Measurements from ENCODE around the gene DENND1C.
"Not testable (repeated sequence)": the region's sequence is repeated elsewhere in the genome, so short reads cannot be mapped to it uniquely, and the experiment has no call there.

DENND1C gene

GRCh38 chr19:6481541-6482342 is at the start of gene DENND1C:
Gene DENND1C (minus strand): TSS chr19:6481787. CDS start chr19:6481695, 92 bp downstream.
- DNase-seq: no peak

- peak; percentile 33 to 35 for DNase-seq
These were observed 49.0 kb upstream of the DENND1C start, which contains the start of gene TNFSF9 for GRCh38 chr19:6530386-6531162. Gene TNFSF9 (plus strand): TSS chr19:6531026. CDS start chr19:6531037, 11 bp downstream.

GRCh38 chr19:6529937-6530385 is 48.4 kb upstream of the DENND1C start:
- DNase-seq: no peak

GRCh38 chr19:6529351-6529750 is 47.8 kb upstream of the DENND1C start:
- DNase-seq: no peak

- no peak for DNase-seq
These were observed 47.0 kb upstream of the DENND1C start for GRCh38 chr19:6528544-6529121.

- DNase-seq: no peak
These were observed 46.4 kb upstream of the DENND1C start for GRCh38 chr19:6527893-6528543.

GRCh38 chr19:6524311-6524710 is 42.7 kb upstream of the DENND1C start:
- DNase-seq: no peak

GRCh38 chr19:6522712-6523111 is 41.1 kb upstream of the DENND1C start:
- DNase-seq: no peak

- DNase-seq: no peak
These were observed 40.4 kb upstream of the DENND1C start for GRCh38 chr19:6521718-6522646.

- no peak for DNase-seq
These were observed 37.7 kb upstream of the DENND1C start for GRCh38 chr19:6519289-6519688.

GRCh38 chr19:6518145-6518911 is 36.7 kb upstream of the DENND1C start:
- DNase-seq: no peak

GRCh38 chr19:6516659-6517291 is 35.2 kb upstream of the DENND1C start:
- DNase-seq: peak; percentile 70 to 71

GRCh38 chr19:6516018-6516658 is 34.6 kb upstream of the DENND1C start:
- peak; percentile 72 to 83 for DNase-seq

- no peak for DNase-seq
These were observed 33.4 kb upstream of the DENND1C start for GRCh38 chr19:6514926-6515544.

GRCh38 chr19:6514089-6514488 is 32.5 kb upstream of the DENND1C start:
- DNase-seq: no peak

- DNase-seq: no peak
These were observed 29.0 kb upstream of the DENND1C start for GRCh38 chr19:6510618-6511017.

GRCh38 chr19:6509118-6509971 is 27.8 kb upstream of the DENND1C start:
- DNase-seq: no peak

GRCh38 chr19:6508028-6508771 is 26.6 kb upstream of the DENND1C start:
- DNase-seq: not testable (repeated sequence)

Measured in NCI-H2081 (cell line).